HG03175 (cell line): Measurements from ENCODE around the gene KCNQ1.

Experiments used
- ATAC-seq: cut with Tn5 transposase; IDR thresholded peaks from one replicate; pipeline ENCODE4 v1.9.1; 2021; ENCODE audit warnings: mild to moderate bottlenecking, moderate library complexity; ENCODE audit not compliant: unreplicated experiment

KCNQ1 gene

GRCh38 chr11:2563213-2564007 lies 118.6 kb downstream of the KCNQ1 start:
- ATAC-seq: no peak

GRCh38 chr11:2564008-2564530 lies 119.3 kb downstream of the KCNQ1 start:
- no peak for ATAC-seq

DNA sequence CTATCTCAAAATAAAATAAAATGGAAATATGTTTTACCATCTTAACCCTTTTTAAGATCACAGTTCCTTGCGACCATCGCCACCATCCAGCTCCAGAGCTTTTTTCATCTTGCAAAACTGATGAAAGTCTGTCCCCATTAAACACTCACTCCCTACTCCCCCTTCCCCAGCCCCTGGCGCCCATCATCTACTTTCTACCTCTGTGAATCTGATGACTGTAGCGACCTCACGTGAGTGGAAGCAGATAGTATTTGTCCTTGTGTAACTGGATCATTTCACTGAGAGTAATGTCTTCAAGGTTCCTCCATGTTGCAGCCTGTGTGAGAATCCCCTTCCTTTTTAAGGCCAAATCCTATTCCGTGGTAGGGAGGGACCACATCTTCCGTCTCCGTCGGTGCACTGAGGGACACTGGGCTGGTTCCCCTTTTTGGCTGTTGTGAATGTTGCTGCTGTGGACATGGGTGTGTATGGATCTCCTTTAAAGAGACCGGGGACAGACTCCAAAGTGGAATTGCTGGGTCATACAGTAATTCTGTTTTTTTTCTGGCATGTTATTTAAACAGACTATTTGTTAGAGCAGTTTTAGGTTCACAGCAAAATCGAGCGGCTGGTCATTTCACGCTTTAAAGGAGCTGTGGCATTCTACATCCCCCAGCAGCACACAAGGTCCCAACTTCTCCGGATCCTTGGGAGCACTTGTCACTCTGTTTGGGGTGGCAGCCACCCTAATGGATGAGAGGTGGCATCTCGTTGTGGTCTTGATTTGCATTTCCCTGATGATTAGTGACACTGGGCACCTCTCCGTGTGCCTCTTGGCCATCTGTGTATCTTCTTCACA lies 120.0 kb downstream of the KCNQ1 start:
- ATAC-seq: no peak

DNA sequence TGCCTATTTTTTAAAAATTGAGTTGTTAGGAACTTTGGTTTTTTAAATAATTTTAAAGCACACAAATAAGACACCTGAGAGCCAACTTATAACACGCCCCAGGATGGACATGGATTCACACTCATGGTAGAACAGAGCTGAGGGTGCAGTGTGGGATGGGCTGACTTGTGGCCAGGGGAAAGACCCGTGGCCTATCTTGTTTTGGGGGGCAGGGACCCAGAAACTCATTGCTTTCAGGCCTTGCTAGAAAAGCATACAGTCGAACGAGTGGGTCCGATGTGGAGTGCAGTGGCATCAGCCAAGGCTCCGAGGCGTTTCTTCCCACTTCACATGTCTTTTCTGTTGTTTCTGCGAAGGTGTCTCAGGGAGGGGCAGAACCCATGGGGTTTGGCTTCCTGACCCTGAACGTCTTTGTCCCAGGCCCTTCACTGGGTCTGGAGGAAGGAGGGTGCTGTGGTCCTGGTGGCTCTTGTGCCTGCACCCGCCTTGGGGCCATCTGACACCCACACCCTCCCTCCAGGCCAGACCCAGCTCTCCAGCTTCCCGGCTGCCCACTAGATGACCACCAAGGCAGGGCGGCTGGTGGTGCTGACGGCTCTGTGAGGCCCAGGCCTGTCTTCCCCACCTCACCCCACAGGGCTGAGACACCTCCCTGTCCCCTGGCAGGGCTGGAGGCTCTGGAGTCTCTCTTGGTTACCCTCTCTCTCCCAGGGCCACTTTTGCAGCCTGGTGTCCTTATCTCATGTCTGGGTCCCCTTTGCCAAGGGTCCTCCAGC lies 120.8 kb downstream of the KCNQ1 start:
- ATAC-seq: no peak

DNA sequence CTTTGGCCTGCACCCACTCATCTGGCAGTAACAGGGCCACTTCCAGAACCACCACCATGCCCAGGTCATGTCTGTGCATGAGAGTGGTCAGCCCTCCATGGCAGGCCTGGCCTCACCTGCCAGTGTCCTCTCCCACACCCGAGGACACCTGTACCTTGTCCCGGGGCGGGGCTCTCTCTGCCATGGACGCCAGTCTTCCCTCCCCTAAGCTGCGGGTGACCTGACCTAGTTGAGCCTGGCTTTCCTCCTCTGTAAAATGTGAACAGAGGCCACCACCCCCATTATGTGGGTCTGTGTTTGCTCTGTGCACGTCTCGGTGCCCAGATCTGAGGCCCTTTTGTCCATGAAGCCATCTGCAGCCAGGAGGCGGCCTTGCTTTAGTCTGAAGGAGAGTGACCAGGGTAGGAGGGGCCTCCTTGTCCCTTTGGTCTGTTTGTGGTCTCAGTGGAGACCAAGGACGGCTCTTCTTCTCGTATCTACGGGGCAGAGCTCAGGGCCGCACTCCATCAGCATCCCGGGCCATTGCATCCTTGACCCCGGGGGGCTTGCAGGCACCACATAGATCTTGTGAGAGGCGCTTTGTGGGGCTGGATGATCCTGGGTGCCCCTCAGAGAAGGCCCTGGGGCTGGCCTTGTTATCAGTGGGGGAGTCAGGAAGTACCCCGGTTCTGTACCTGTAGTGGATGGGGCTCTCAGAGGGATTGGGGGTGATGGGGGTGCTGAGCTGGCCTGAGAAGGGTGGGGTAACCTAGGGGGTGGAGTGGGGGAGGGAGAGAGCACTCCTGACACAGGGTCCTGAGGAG lies 121.6 kb downstream of the KCNQ1 start:
- ATAC-seq: no peak

DNA sequence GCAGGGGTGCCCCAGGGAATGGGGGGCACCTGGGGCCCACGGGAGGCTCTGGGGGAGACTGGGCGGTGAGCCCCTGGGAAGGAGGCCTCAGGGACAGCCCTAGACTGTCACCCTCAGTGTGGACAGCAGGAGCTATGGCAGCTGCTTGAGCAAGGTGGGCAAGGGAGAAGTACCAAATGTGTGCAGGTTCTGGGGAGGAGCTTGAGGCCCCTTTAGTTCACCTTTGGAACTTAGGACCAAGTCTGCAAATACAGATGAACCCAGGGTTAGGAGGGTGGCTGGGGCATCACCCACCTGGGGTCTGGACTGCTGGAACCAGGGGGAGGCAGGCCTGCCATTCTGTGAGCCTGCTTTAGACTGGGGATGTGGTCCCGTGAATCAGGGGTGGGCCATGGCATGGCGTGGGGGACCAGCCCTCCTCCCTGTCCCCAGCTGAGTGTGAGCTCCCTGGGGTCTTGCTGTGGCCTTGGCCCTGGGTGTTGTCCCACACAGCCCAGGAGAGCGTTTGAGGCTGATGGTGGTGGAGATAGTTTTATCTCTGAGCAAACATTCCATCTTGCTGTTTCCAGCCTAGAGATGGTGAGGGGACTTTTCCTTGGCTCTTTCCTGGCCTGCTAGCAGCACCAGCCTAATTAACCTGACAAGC lies 122.3 kb downstream of the KCNQ1 start:
- no peak for ATAC-seq

GRCh38 chr11:2569321-2569721 lies 124.5 kb downstream of the KCNQ1 start:
- no peak for ATAC-seq

- ATAC-seq: no peak
Observed at GRCh38 chr11:2569731-2570210, 125.0 kb downstream of the KCNQ1 start.

GRCh38 chr11:2570211-2570811 lies 125.5 kb downstream of the KCNQ1 start:
- ATAC-seq: no peak

DNA sequence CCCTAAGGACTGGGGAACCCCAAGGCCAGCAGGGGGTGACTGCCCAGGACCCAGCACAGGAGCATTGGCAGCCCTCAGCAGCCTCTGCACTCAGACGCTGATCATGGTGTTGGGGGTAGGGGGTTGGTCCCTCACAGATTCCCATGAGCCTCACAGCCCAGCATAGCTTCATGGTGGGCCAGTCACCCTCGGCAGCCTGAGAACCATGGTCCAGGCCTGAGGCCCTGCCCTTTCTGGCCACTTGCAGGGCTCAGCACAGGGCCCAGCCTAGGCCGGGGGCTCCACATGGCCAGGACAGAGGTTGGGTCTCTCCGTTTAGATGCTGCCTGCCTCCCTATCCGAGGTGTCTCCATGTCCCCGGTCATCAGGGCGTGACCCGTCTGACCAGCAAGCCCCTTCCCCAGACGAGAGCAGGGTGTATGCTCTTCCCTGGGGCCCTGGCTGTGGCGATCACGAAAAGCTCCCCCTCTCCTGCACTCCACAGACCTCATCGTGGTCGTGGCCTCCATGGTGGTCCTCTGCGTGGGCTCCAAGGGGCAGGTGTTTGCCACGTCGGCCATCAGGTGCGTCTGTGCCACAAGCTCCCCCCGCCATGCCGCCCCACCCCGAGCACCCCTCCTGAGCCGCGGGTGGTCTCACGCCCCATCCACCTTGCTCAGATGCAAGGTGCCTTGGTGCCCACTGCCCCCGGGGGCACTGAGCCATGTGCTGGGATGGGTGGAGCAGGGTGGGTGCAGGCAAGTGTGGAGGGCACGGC lies 126.2 kb downstream of the KCNQ1 start:
- ATAC-seq: no peak

GRCh38 chr11:2571598-2572281 lies 126.9 kb downstream of the KCNQ1 start:
- no peak for ATAC-seq

DNA sequence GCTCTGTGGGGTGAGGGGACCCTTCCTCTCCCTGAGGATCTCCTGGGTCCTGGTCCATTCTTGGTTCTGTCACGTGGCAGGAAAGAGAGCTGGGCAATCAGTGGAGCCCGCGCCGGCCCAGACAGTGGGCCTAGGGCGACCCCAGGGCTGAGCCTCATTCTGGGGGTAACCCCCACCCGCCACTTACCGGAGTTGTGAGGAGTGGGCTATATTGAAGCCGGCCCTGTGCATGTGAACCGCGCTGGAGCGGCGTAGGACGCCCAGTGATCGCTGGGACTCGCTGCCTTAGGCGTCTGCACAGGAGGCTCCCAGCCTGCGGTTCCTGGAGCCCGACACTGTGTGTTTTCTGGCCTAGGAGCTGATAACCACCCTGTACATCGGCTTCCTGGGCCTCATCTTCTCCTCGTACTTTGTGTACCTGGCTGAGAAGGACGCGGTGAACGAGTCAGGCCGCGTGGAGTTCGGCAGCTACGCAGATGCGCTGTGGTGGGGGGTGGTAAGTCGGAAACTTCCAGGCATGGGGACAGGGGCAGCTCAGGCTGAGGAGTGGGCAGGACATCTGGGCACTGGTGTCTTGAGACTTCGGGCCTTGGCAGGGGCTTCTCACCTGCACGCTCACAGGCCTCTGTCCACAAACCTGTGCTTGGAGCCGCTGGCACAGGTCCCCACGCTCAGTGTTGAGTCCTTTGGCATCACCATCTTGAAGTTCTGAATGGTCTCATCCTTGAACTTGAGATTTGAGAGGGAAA lies 127.9 kb downstream of the KCNQ1 start:
- ATAC-seq: no peak

DNA sequence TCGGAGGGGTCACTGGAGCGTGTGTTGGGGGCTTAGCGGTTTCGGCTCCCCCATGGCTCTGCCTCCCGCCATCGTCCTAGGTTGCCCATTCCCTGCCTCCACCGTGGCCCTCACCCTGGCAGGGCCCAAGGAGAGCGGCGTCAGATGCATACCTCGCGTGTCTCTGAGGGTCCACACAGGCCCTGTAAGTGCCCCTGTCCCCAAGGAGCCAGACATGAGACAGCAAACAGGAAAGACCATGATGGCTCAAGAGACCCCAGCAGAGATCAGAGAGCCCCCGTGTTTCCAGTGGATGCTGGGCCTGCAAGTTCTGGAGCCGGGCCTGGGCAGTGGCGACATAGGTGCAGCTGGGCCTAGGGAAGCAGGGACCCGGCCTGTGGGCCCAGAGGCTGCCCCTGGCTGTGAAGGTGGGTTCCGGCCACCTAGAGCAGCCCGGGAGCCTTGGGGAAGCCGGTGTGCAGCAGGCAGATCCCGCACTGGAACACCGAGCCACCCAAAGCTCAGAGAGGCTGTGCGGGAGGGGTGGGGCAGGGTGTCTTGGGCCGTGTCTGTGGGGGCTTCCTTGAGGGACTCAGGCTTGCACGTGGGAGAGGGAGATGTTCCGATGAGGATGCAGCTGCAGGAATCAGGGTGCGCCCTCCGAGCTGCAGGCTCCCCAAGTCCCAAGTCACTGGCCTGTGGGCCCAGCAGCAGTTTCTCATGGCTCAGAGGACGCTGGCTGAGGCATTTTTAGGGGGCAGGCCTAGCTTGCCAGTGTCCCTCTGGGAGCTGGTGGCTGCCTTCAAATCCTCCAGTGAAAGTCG lies 128.6 kb downstream of the KCNQ1 start:
- no peak for ATAC-seq

DNA sequence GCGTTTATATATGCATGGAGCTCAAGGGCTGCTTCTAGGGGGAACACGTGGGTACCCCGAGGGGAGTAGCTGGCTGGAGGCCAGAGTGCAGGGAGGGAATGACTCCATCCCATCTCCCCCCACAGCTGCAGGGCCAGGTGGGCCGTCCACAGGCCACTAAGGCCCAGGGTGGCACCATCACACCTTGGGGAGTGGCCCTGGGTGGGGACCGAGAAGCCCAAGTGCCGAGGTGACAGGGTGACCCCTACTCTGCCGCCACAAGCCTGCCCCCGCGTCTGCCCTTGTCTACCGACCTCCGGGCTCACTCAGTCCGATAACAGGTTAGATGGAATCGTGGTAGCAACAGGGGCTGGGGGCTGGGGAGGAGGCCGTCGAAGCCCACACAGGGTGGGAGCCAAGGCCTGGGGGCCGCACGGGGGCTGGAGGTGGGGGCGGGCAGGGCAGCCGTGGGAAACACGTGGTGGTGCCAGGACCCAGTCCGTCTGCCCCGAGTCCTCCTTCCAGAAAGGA lies 129.3 kb downstream of the KCNQ1 start:
- ATAC-seq: no peak

DNA sequence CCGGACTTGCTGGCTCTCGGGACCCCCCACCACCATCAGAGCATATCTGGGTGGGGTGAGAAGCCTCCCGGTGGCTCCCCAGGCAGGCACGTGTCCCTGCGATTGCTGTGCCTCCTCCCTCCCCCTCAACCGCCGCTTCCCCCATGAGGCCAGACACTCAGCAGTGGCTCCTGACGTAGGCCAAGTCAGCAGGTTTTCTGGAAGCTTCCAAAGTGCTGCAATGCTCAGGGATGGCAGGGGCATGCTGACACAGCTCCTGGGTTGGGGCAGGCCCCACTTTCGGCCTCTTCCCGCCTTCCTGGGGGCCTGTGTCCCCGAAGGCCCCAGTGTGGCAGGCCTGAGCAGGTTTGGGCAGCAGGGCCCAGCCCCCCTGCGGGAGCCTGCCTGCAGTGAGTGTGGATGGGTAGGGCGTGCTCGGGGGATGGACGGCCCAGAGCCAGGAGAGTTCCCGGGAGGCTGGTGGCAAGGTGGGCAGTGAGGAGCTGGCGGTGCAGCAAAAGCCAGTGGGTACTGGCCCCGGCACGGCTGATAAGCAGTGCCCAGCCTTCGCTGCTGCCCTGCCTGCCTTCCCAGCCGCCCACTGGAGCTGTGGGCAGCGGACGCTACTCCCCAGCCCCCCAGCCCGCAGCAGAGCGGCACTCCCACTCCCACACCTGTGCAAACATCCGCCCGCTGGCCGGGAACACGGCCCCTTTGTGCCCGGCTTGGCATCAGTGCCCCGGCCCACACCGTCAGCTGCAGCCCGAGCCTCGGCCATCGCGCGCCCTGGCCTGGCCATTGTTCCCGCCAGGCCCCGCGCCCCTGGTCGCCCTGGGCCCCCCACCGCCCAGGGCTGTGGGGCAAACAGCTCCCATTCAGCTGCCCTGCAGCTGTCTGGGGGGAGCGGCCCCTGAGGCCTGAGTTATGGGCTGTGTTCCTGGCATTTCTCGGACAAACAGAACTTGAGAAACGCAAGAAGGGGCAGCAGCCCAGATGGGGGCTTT lies 130.0 kb downstream of the KCNQ1 start:
- ATAC-seq: no peak
